HepG2 (cell line): ENCODE results near the gene CAPN15. TPM values are rescaled to one million over a fixed set of nuclear protein-coding genes. Genes with fewer than 3 reads are reported as not detected.

Experiments
- ATAC-seq: fragments of 200-7000 bp; cut with Tn5 transposase; 3 replicates; pipeline ENCODE4 v1.9.1; 2020; ENCODE audit warnings: mild to moderate bottlenecking, moderate library complexity
- BruUV-seq: library from RNA; stranded (reverse); fragments of 400-500 nt; replicated peaks from 2 replicates; lab custom pipeline; 2021; lab: Mats Ljungman, UMichigan
- CTCF ChIA-PET: fragments of 300-600 bp; formaldehyde crosslinking; extraction: SDS; loops from one replicate; lab custom pipeline; 2021; ENCODE audit warnings: low total read pairs, inconsistent platforms, low intra/inter-chr PET ratio; lab: Yijun Ruan, JAX
- POLR2A ChIA-PET: fragments of 350-600 bp; sonication (Branson Sonifier 250); formaldehyde crosslinking; loops from one replicate; lab custom pipeline; 2020; ENCODE audit warnings: antibody characterized with exemption, inconsistent platforms; lab: Yijun Ruan, JAX
- DNase-seq: peaks from one replicate; pipeline ENCODE4 v3.0.0-alpha.2; 2015; ENCODE audit warnings: low spot score
- FAIRE-seq: peaks from 3 replicates; lab custom pipeline; 2011; peaks lifted over from hg19 to GRCh38; lab: Jason Lieb, UNC
- H2AFZ ChIP-seq: one replicate; pipeline ENCODE4 v1.6.1; 2011; ENCODE audit warnings: low read length, inconsistent platforms
- H3K27ac ChIP-seq: fragments of 300-600 bp; 3 replicates; pipeline ENCODE4 v1.8.0; 2011; ENCODE audit warnings: mixed run types, mild to moderate bottlenecking, mixed read lengths, low read length, inconsistent platforms; ENCODE audit not compliant: insufficient read depth; ENCODE audit errors: extremely low read length
- H3K27me3 ChIP-seq, 2 experiments: fragments of 200-600 bp in 1 of 2; 2 replicates in 1 of 2; 3 replicates in 1 of 2; pipeline versions ENCODE4 v1.6.0 to v1.8.0; 2011; ENCODE audit warnings: low read length in 2 of 2, mild to moderate bottlenecking in 2 of 2, moderate library complexity in 2 of 2, inconsistent platforms in 1 of 2; ENCODE audit not compliant: insufficient read depth in 2 of 2, control insufficient read depth in 1 of 2
- H3K36me3 ChIP-seq, 2 experiments: fragments of 200-600 bp in 1 of 2; replicated peaks in 1 of 2; 2 replicates in 1 of 2; 3 replicates in 1 of 2; pipeline versions ENCODE4 v1.5.1 to v1.8.0; 2011; ENCODE audit warnings: low read length in 2 of 2, inconsistent platforms in 1 of 2; ENCODE audit not compliant: insufficient read depth in 2 of 2, control insufficient read depth in 1 of 2
- H3K4me1 ChIP-seq: 2 replicates; pipeline ENCODE4 v1.5.1; 2012; ENCODE audit warnings: low read length, inconsistent platforms; ENCODE audit not compliant: insufficient read depth
- H3K4me2 ChIP-seq: 2 replicates; pipeline ENCODE4 v1.6.0; 2011; ENCODE audit warnings: low read depth, low read length, inconsistent platforms
- H3K4me3 ChIP-seq, 3 experiments: fragments of 200-600 bp in 1 of 3; sonication (generic), shearing (Covaris generic) in 1 of 3; replicated peaks in 1 of 3; 2 replicates each; pipeline ENCODE4 v1.5.1; 2011 to 2016; ENCODE audit warnings: low read length in 3 of 3, inconsistent platforms in 2 of 3, low read depth in 2 of 3, mild to moderate bottlenecking in 2 of 3, control low read depth in 1 of 3, mixed read lengths in 1 of 3; ENCODE audit not compliant: insufficient read depth in 1 of 3
- H3K79me2 ChIP-seq: one replicate; pipeline ENCODE4 v1.6.1; 2011; ENCODE audit warnings: low read length, inconsistent platforms; ENCODE audit not compliant: insufficient read depth
- H3K9ac ChIP-seq: 2 replicates; pipeline ENCODE4 v1.6.0; 2011; ENCODE audit warnings: mild to moderate bottlenecking, low read depth, low read length, inconsistent platforms; ENCODE audit not compliant: insufficient read depth
- H3K9me3 ChIP-seq: 2 replicates; pipeline ENCODE4 v1.5.1; 2012; ENCODE audit warnings: mild to moderate bottlenecking, low read length
- H4K20me1 ChIP-seq: 2 replicates; pipeline ENCODE4 v1.6.0; 2011; ENCODE audit warnings: inconsistent platforms, mild to moderate bottlenecking, low read length, moderate library complexity; ENCODE audit not compliant: insufficient read depth
- CREB3 ChIP-seq: sonication (generic); formaldehyde crosslinking; IDR thresholded peaks from 2 replicates; pipeline ENCODE4 v1.5.0; 2020; ENCODE audit warnings: missing genetic modification reagents
- ELF3 ChIP-seq: IDR thresholded peaks from 2 replicates; pipeline ENCODE4 v1.6.1; 2016; ENCODE audit warnings: missing genetic modification reagents, missing compliant biosample characterization
- RARG ChIP-seq: sonication (generic); formaldehyde crosslinking; IDR thresholded peaks from 2 replicates; pipeline ENCODE4 v1.4.0; 2020; ENCODE audit warnings: low read depth, mild to moderate bottlenecking, missing genetic modification reagents
- SAP130 ChIP-seq: IDR thresholded peaks from 2 replicates; pipeline ENCODE4 v1.6.1; 2016; ENCODE audit warnings: low read depth
- SCMH1 ChIP-seq: sonication (generic); formaldehyde crosslinking; IDR thresholded peaks from 2 replicates; pipeline ENCODE4 v1.9.0; 2021; ENCODE audit warnings: missing genetic modification reagents, mild to moderate bottlenecking, borderline replicate concordance
- ZFYVE20 ChIP-seq: sonication (generic); formaldehyde crosslinking; IDR thresholded peaks from 2 replicates; pipeline ENCODE4 v1.8.0; 2023; ENCODE audit warnings: low read depth, mild to moderate bottlenecking, moderate library complexity, missing genetic modification reagents, borderline replicate concordance
- ZNF235 ChIP-seq: sonication (generic); formaldehyde crosslinking; IDR thresholded peaks from 2 replicates; pipeline ENCODE4 v1.8.1; 2023; ENCODE audit warnings: mild to moderate bottlenecking, missing genetic modification reagents, borderline replicate concordance
- ZNF431 ChIP-seq: sonication (generic); formaldehyde crosslinking; IDR thresholded peaks from 2 replicates; pipeline ENCODE4 v1.9.0; 2022; ENCODE audit warnings: missing genetic modification reagents, low read depth, mild to moderate bottlenecking, borderline replicate concordance
- ZNF619 ChIP-seq: sonication (generic); formaldehyde crosslinking; IDR thresholded peaks from 2 replicates; pipeline ENCODE4 v1.4.0; 2020; ENCODE audit warnings: mild to moderate bottlenecking, missing genetic modification reagents
- ZNF646 ChIP-seq: sonication (generic); formaldehyde crosslinking; IDR thresholded peaks from 2 replicates; pipeline ENCODE4 v1.9.0; 2021; ENCODE audit warnings: mild to moderate bottlenecking, missing genetic modification reagents
- ZNF766 ChIP-seq: sonication (generic); formaldehyde crosslinking; IDR thresholded peaks from 2 replicates; pipeline ENCODE4 v1.5.0; 2020; ENCODE audit warnings: missing genetic modification reagents, borderline replicate concordance
- ZNF816 ChIP-seq: sonication (generic); formaldehyde crosslinking; IDR thresholded peaks from 2 replicates; pipeline ENCODE4 v1.8.0; 2022; ENCODE audit warnings: missing genetic modification reagents, mild to moderate bottlenecking, borderline replicate concordance
- WGBS: methylation state at CpG from one replicate; pipeline ENCODE4 v1.1.6; 2017; ENCODE audit warnings: low lambda C conversion rate; 5-methylcytosine and 5-hydroxymethylcytosine counted together
- in situ Hi-C: cut with HindIII; loops from 2 replicates; pipeline ENCODE4 v1.10.0; 2017; ENCODE audit warnings: low pct_unique_long_range_greater_than_20kb; ENCODE audit not compliant: extremely low pct_ligation_motif_present
- intact Hi-C: fragments of 100-400 bp; cut with micrococcal nuclease; formaldehyde crosslinking; loops from one replicate; pipeline ENCODE4 v1.10.0; 2022; ENCODE audit not compliant: unreplicated experiment
- polyA plus RNA-seq, 8 experiments: library from polyadenylated mRNA; depleted of rRNA in 3 of 8; stranded (reverse) in 7 of 8; unstranded in 1 of 8; fragments of >200 nt; fragmentation: Illumina TruSeq in 4 of 8; extraction: Trizol in 4 of 8; gene quantifications; 2 replicates each; pipeline versions ENCODE4 v1.2.1 to v1.2.3, GENCODE V29; 2011 to 2016; ENCODE audit warnings: low read depth in 4 of 8, missing spikeins in 1 of 8, mixed read lengths in 1 of 8; ENCODE audit not compliant: insufficient read depth in 1 of 8
- total RNA-seq, 5 experiments: library from RNA; depleted of rRNA; stranded (reverse); fragments of >200 nt; fragmentation: Illumina TruSeq; extraction: Trizol; gene quantifications; 2 replicates each; pipeline ENCODE4 v1.2.3, GENCODE V29; 2016; ENCODE audit warnings: low read depth in 1 of 5
- TF ChIP-seq, protein P1 (sequence below): sonication (generic); formaldehyde crosslinking; conservative IDR thresholded peaks from 2 replicates; pipeline ENCODE4 v1.8.0; 2022; ENCODE audit warnings: missing genetic modification reagents

CAPN15 gene
- total and polyA plus RNA-seq, 2 of the 13 experiments (the other 11 are each of a cell fraction or from before 2014, with no cell fraction given), result 14.9 to 24.5 TPM

DNA sequence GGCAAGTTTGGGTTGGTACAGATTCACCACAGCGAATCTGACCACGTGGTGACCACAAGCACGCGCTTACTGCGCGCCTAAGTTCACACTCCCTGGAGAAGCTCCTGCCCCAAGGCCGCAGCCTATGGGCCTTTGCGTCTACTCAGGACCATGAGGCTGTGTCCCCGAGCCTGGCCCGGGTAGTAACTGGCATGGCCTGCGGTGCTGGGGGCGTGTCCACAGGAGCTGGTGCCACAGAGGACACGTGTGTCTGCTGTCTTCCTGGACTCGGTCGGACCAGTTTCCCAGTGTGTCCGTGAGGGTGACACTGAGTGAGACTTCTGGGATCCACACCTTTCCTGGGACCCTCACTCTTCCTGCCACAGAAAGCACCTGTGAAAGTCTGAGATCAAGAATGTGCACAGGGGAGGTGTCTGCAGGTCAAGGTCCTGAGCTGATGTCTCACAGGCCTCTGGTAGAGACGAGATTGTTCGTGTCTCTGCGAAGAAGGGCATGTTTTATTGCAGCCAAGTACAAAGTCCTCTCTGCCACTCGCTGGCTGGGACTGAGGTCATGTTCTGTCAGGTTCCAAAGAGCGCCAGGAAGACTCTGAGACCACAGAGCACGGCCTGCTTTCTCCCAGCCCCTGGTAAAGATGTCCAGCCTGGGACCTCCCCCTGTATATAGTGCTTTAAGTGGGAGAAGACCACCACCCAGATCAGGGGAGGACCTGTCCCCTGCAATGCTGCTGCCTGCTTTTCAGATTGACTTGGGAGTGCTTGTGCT lies 25.2 kb upstream of the CAPN15 start:
- Histone ChIP-seq H2AFZ (no peak overlapping the region), H3K27me3 (no peaks in the 10 kb centered on the region), H3K9ac (peak overlapping the region; percentile 80), H4K20me1 (no peaks in the 10 kb centered on the region), H3K27ac (peak overlapping the region; percentile 93), H3K4me3 (peak overlapping the region; percentile 24 to 65 (median 44)), H3K36me3 (peaks cover 13 to 36% of the 10 kb centered on the region in 2 experiments; a peak in 3 of 5 replicates), H3K9me3 (no peaks in the 10 kb centered on the region), H3K4me2 (peak overlapping the region; percentile 89), H3K4me1 (peaks cover 59% of the 10 kb centered on the region), H3K79me2 (peaks cover 3% of the 10 kb centered on the region)
- in situ Hi-C loops, result no loop called here
- peak; percentile 86 for DNase-seq
- intact Hi-C loops, result no loop called here
- BruUV-seq, result TSS peak; percentile 88
- POLR2A ChIA-PET, result interaction anchor here (0.7 to 2.8 kb wide), 19 partner anchors 15 to 268 kb away, joined by 3 to 35 read pairs (median 4); partner anchors contain the start of genes CAPN15, DECR2, FAM234A and NHLRC4
- ATAC-seq, result peak; percentile 82
- CTCF ChIA-PET, result no interaction called here
- WGBS, result 56% methylated on average over 8 of the region's 22 CpGs
- peak; percentile 97 for FAIRE-seq
- TF ChIP-seq ZFYVE20 (CRISPR knock-in tag) (no peak), ZNF766 (peak; percentile 77; the same call in 1 of the 2 replicates), ZNF816 (CRISPR knock-in tag) (no peak), RARG (CRISPR knock-in tag) (no peak), ZNF619 (no peak), SCMH1 (CRISPR knock-in tag) (no peak), SAP130 (CRISPR knock-in tag) (peak; percentile 78; the same call in 1 of the 2 replicates), ZNF431 (CRISPR knock-in tag) (peak; percentile 22; the same call in 1 of the 2 replicates), ZNF646 (CRISPR knock-in tag) (peak; percentile 57), CREB3 (CRISPR knock-in tag) (no peak), ZNF235 (CRISPR knock-in tag) (no peak), ELF3 (CRISPR knock-in tag) (peak; percentile 64)
- TF ChIP-seq, protein P1, sequence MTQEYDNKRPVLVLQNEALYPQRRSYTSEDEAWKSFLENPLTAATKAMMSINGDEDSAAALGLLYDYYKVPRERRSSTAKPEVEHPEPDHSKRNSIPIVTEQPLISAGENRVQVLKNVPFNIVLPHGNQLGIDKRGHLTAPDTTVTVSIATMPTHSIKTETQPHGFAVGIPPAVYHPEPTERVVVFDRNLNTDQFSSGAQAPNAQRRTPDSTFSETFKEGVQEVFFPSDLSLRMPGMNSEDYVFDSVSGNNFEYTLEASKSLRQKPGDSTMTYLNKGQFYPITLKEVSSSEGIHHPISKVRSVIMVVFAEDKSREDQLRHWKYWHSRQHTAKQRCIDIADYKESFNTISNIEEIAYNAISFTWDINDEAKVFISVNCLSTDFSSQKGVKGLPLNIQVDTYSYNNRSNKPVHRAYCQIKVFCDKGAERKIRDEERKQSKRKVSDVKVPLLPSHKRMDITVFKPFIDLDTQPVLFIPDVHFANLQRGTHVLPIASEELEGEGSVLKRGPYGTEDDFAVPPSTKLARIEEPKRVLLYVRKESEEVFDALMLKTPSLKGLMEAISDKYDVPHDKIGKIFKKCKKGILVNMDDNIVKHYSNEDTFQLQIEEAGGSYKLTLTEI (CRISPR knock-in tag), result no peak
